HepG2 (cell line): ENCODE results near the gene CD320. TPM values are rescaled to one million over a fixed set of nuclear protein-coding genes. Genes with fewer than 3 reads are reported as not detected.
A peak's percentile ranks its signal among the peaks of the same experiment; 100 is the strongest.

Source experiments
- ATF7 ChIP-seq, 2 experiments: fragments of 450-650 bp in 1 of 2; sonication (generic) in 1 of 2; formaldehyde crosslinking in 1 of 2; IDR thresholded peaks; 2 replicates each; pipeline versions ENCODE4 v1.4.0 to v1.6.1; 2016 to 2020; ENCODE audit warnings: antibody characterized with exemption in 1 of 2, mild to moderate bottlenecking in 1 of 2, missing genetic modification reagents in 1 of 2
- BRF2 ChIP-seq: sonication (generic); formaldehyde crosslinking; IDR thresholded peaks from 2 replicates; pipeline ENCODE4 v1.8.1; 2022; ENCODE audit warnings: mild to moderate bottlenecking, missing genetic modification reagents
- CBFB ChIP-seq: sonication (generic); formaldehyde crosslinking; IDR thresholded peaks from 2 replicates; pipeline ENCODE4 v1.4.0; 2020; ENCODE audit warnings: missing genetic modification reagents
- CHD2 ChIP-seq: IDR thresholded peaks from 2 replicates; pipeline ENCODE4 v1.6.1; 2011; ENCODE audit warnings: low read depth, low read length, improper control_type of control experiment
- DRAP1 ChIP-seq: IDR thresholded peaks from 2 replicates; pipeline ENCODE4 v1.6.1; 2016; ENCODE audit warnings: missing genetic modification reagents, missing compliant biosample characterization
- GABPB1 ChIP-seq: IDR thresholded peaks from 2 replicates; pipeline ENCODE4 v1.6.1; 2016; ENCODE audit warnings: mild to moderate bottlenecking, missing genetic modification reagents, moderate library complexity, missing compliant biosample characterization
- NFATC3 ChIP-seq: sonication (generic); formaldehyde crosslinking; IDR thresholded peaks from 2 replicates; pipeline ENCODE4 v1.5.1; 2020; ENCODE audit warnings: mild to moderate bottlenecking, missing genetic modification reagents
- NFIC ChIP-seq: IDR thresholded peaks from 2 replicates; pipeline ENCODE4 v1.6.1; 2012; ENCODE audit warnings: mild to moderate bottlenecking, low read length, inconsistent platforms
- NPAS2 ChIP-seq: sonication (generic); formaldehyde crosslinking; IDR thresholded peaks from 2 replicates; pipeline ENCODE4 v1.8.0; 2022; ENCODE audit warnings: mild to moderate bottlenecking, missing genetic modification reagents, borderline replicate concordance
- RBFOX2 ChIP-seq: fragments of 200-400 bp; formaldehyde crosslinking; IDR thresholded peaks from 2 replicates; pipeline ENCODE4 v1.6.1; 2017; ENCODE audit warnings: low read depth, mild to moderate bottlenecking, low read length
- RXRB ChIP-seq: IDR thresholded peaks from 2 replicates; pipeline ENCODE4 v1.6.1; 2016; ENCODE audit warnings: borderline replicate concordance, missing genetic modification reagents, missing compliant biosample characterization
- THAP11 ChIP-seq: IDR thresholded peaks from 2 replicates; pipeline ENCODE4 v1.6.1; 2016; ENCODE audit warnings: missing biosample characterization, missing genetic modification reagents
- ZMYM2 ChIP-seq: sonication (generic); formaldehyde crosslinking; IDR thresholded peaks from 2 replicates; pipeline ENCODE4 v1.8.0; 2022; ENCODE audit warnings: mild to moderate bottlenecking, missing genetic modification reagents
- ZNF362 ChIP-seq: sonication (generic); formaldehyde crosslinking; IDR thresholded peaks from 2 replicates; pipeline ENCODE4 v1.4.0; 2020; ENCODE audit warnings: missing genetic modification reagents, mild to moderate bottlenecking, borderline replicate concordance
- ZNF569 ChIP-seq: sonication (generic); formaldehyde crosslinking; IDR thresholded peaks from 2 replicates; pipeline ENCODE4 v1.5.0; 2020; ENCODE audit warnings: mild to moderate bottlenecking, missing genetic modification reagents, moderate library complexity, borderline replicate concordance
- ZNF597 ChIP-seq: sonication (generic); formaldehyde crosslinking; IDR thresholded peaks from 2 replicates; pipeline ENCODE4 v1.5.0; 2020; ENCODE audit warnings: missing genetic modification reagents
- ZNF704 ChIP-seq: sonication (generic); formaldehyde crosslinking; IDR thresholded peaks from 2 replicates; pipeline ENCODE4 v1.8.1; 2023; ENCODE audit warnings: mild to moderate bottlenecking, inconsistent platforms, moderate library complexity, missing genetic modification reagents, borderline replicate concordance
- polyA plus RNA-seq, 8 experiments: library from polyadenylated mRNA; depleted of rRNA in 3 of 8; stranded (reverse) in 7 of 8; unstranded in 1 of 8; fragments of >200 nt; fragmentation: Illumina TruSeq in 4 of 8; extraction: Trizol in 4 of 8; gene quantifications; 2 replicates each; pipeline versions ENCODE4 v1.2.1 to v1.2.3, GENCODE V29; 2011 to 2016; ENCODE audit warnings: low read depth in 4 of 8, missing spikeins in 1 of 8, mixed read lengths in 1 of 8; ENCODE audit not compliant: insufficient read depth in 1 of 8
- total RNA-seq, 5 experiments: library from RNA; depleted of rRNA; stranded (reverse); fragments of >200 nt; fragmentation: Illumina TruSeq; extraction: Trizol; gene quantifications; 2 replicates each; pipeline ENCODE4 v1.2.3, GENCODE V29; 2016; ENCODE audit warnings: low read depth in 1 of 5

Gene CD320
- total and polyA plus RNA-seq, 2 of the 13 experiments (the other 11 are each of a cell fraction or from before 2014, with no cell fraction given) = 83.1 to 99.9 TPM

GRCh38 chr19:8355631-8356402, 47.7 kb upstream of the CD320 start (continued):
- TF ChIP-seq ZNF704 (no peak), THAP11 (CRISPR knock-in tag) (0 out of 2 replicates have a peak, but pooled peaks have one; percentile 17), CBFB (CRISPR knock-in tag) (0 out of 2 replicates have a peak, but pooled peaks have one; percentile 45), ZMYM2 (CRISPR knock-in tag) (no peak), ATF7 (IDR thresholded peaks at IDR 0.05) (no peak), ATF7 (CRISPR knock-in tag; IDR thresholded peaks at IDR 0.05) (no peak), ZNF569 (no peak), NPAS2 (no peak), CHD2 (no peak), NFATC3 (no peak), RXRB (CRISPR knock-in tag) (peak; percentile 93), DRAP1 (no peak; the same call in 1 of the 2 replicates), NFIC (no peak), BRF2 (CRISPR knock-in tag) (no peak), ZNF362 (CRISPR knock-in tag) (peak; percentile 32; the same call in 1 of the 2 replicates), RBFOX2 (no peak), GABPB1 (CRISPR knock-in tag) (no peak; the same call in 1 of the 2 replicates), ZNF597 (CRISPR knock-in tag) (no peak)
